HUES6 (cell line): ENCODE measurements around the gene PCDHB7.
"Not testable (repeated sequence)": the region's sequence is repeated elsewhere in the genome, so short reads cannot be mapped to it uniquely, and the experiment has no call there.

Experiments
- H3K27ac ChIP-seq: 2 replicates; pipeline ENCODE4 v1.7.0; 2013; ENCODE audit warnings: low read depth, mild to moderate bottlenecking, low read length, inconsistent platforms
- H3K27me3 ChIP-seq: 2 replicates; pipeline ENCODE4 v1.6.1; 2013; ENCODE audit warnings: low read length; ENCODE audit not compliant: control insufficient read depth, insufficient read depth
- H3K36me3 ChIP-seq: 2 replicates; pipeline ENCODE4 v1.6.1; 2013; ENCODE audit warnings: low read length; ENCODE audit not compliant: control insufficient read depth, insufficient read depth
- H3K4me1 ChIP-seq: 2 replicates; pipeline ENCODE4 v1.6.1; 2013; ENCODE audit warnings: low read length; ENCODE audit not compliant: control insufficient read depth, insufficient read depth
- H3K4me3 ChIP-seq: 2 replicates; pipeline ENCODE4 v1.5.1; 2013; ENCODE audit warnings: low read depth, low read length
- H3K9ac ChIP-seq: one replicate; pipeline ENCODE4 v1.6.1; 2013; ENCODE audit warnings: mild to moderate bottlenecking, low read length
- H3K9me3 ChIP-seq: 2 replicates; pipeline ENCODE4 v1.6.1; 2013; ENCODE audit warnings: low read depth, low read length; ENCODE audit not compliant: control insufficient read depth, insufficient read depth

The PCDHB7 gene

DNA sequence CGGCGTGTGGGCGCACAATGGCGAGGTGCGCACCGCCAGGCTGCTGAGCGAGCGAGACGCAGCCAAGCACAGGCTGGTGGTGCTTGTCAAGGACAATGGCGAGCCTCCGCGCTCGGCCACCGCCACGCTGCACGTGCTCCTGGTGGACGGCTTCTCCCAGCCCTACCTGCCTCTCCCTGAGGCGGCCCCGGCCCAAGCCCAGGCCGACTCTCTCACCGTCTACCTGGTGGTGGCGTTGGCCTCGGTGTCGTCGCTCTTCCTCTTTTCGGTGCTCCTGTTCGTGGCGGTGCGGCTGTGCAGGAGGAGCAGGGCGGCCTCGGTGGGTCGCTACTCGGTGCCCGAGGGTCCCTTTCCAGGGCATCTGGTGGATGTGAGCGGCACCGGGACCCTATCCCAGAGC lies 20.3 kb upstream of the PCDHB7 start:
- not testable (repeated sequence) for H3K4me1 ChIP-seq, H3K9me3 ChIP-seq, H3K36me3 ChIP-seq, H3K27me3 ChIP-seq, H3K27ac ChIP-seq, H3K9ac ChIP-seq, H3K4me3 ChIP-seq

DNA sequence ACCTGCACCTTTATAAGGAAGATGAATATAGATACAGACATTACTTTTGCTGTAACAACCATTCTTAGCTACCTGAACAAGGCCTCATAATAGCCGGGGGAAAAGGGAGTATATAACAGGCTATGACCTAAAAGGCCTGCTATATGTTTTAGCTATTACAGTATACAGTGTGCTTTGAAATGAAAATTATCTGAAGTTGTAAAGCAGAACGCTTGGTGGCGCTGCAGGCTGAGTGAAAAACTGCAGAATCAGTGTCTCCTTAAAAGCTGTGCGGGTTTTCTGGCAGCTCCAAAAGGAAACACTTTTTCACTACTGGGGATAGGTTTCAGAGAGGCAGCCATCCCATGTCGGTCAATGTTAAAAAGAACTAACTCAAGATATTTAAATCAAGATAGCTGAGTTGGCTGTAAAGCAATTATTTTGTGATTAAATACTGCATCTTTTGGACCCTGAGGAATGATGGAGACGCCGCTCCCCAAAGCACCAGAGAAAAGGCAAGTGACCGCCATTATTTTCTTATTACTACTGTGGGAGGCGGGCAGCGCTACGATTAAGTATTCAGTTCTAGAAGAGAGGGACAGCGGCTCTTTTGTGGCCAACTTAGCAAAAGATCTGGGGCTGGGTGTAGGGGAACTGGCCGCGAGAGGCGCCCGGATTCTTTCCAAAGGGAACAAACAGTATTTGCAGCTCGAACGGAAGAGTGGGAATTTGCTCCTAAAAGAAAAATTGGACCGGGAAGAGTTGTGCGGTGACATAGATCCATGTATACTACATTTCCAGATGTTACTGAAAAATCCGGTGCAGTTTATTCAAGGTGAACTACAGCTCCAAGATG lies 16.7 kb upstream of the PCDHB7 start:
- no peak overlapping the region for H3K9ac ChIP-seq
- H3K4me1 ChIP-seq: no peaks in the 10 kb centered on the region
- no peak overlapping the region for H3K4me3 ChIP-seq
- peaks cover 6% of the 10 kb centered on the region; the same call in 1 of the 2 replicates for H3K9me3 ChIP-seq
- H3K27ac ChIP-seq: no peak overlapping the region
- H3K36me3 ChIP-seq: no peaks in the 10 kb centered on the region
- no peaks in the 10 kb centered on the region for H3K27me3 ChIP-seq

GRCh38 chr5:141157356-141157755 lies 15.1 kb upstream of the PCDHB7 start:
- H3K4me3 ChIP-seq, H3K9me3 ChIP-seq, H3K27ac ChIP-seq, H3K27me3 ChIP-seq, H3K4me1 ChIP-seq, H3K9ac ChIP-seq, H3K36me3 ChIP-seq: not testable (repeated sequence)

GRCh38 chr5:141157901-141158300 lies 14.5 kb upstream of the PCDHB7 start:
- not testable (repeated sequence) for H3K4me1 ChIP-seq, H3K9me3 ChIP-seq, H3K9ac ChIP-seq, H3K36me3 ChIP-seq, H3K4me3 ChIP-seq, H3K27ac ChIP-seq, H3K27me3 ChIP-seq

GRCh38 chr5:141174291-141175104 lies 2.1 kb downstream of the PCDHB7 start:
- H3K36me3 ChIP-seq, H3K27me3 ChIP-seq, H3K9ac ChIP-seq, H3K4me1 ChIP-seq, H3K4me3 ChIP-seq, H3K27ac ChIP-seq: not testable (repeated sequence)
- H3K9me3 ChIP-seq: peaks cover 13% of the 10 kb centered on the region; the same call in 1 of the 2 replicates

DNA sequence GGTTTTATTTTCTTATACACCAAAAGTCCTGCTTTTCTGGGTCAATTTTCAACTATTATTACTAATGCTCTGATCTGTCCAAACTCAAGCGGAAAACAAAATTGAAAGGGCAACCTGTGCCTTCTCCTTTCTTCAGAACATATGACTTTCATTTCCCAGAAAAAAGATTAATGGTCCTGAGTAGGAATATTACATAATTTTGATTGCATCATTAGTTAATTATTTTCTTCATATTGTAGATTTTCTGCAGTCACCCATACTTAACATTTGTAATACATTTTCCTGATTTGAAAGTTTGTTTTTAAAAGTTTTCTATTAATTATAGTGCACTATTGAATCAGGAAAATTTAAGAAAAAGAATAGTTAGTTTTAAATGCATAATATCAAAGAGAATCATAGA lies 3.5 kb downstream of the PCDHB7 start:
- H3K27me3 ChIP-seq: no peaks in the 10 kb centered on the region
- no peaks in the 10 kb centered on the region for H3K36me3 ChIP-seq
- no peak overlapping the region for H3K27ac ChIP-seq
- peaks cover 14% of the 10 kb centered on the region; the same call in 1 of the 2 replicates for H3K9me3 ChIP-seq
- no peak overlapping the region for H3K9ac ChIP-seq
- no peaks in the 10 kb centered on the region for H3K4me1 ChIP-seq
- H3K4me3 ChIP-seq: no peak overlapping the region

- not testable (repeated sequence) for H3K4me1 ChIP-seq, H3K36me3 ChIP-seq, H3K27ac ChIP-seq, H3K27me3 ChIP-seq, H3K9ac ChIP-seq
- Histone ChIP-seq H3K4me3 (peak within 1 kb of the TSS; percentile 31; the same call in 1 of the 2 replicates), H3K9me3 (peaks cover 14% of the 10 kb centered on the region; the same call in 1 of the 2 replicates)
Observed at GRCh38 chr5:141177577-141178191, 5.2 kb downstream of the PCDHB7 start, which contains the start of gene PCDHB8. Gene PCDHB8 (plus strand): TSS chr5:141177790. CDS start chr5:141178035, 245 bp downstream.

DNA sequence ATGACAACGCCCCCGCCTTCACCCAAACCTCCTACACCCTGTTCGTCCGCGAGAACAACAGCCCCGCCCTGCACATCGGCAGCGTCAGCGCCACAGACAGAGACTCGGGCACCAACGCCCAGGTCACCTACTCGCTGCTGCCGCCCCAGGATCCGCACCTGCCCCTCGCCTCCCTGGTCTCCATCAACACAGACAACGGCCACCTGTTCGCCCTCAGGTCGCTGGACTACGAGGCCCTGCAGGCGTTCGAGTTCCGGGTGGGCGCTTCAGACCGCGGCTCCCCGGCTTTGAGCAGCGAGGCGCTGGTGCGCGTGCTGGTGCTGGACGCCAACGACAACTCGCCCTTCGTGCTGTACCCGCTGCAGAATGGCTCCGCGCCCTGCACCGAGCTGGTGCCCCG lies 6.9 kb downstream of the PCDHB7 start:
- not testable (repeated sequence) for H3K27me3 ChIP-seq, H3K4me3 ChIP-seq, H3K36me3 ChIP-seq, H3K9ac ChIP-seq, H3K4me1 ChIP-seq, H3K9me3 ChIP-seq, H3K27ac ChIP-seq

DNA sequence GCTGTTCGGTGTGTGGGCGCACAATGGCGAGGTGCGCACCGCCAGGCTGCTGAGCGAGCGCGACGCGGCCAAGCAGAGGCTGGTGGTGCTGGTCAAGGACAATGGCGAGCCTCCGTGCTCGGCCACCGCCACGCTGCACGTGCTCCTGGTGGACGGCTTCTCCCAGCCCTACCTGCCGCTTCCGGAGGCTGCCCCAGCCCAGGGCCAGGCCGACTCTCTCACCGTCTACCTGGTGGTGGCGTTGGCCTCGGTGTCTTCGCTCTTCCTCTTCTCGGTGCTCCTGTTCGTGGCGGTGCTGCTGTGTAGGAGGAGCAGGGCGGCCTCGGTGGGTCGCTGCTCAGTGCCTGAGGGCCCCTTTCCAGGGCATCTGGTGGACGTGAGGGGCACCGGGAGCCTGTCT lies 7.4 kb downstream of the PCDHB7 start:
- H3K4me3 ChIP-seq, H3K27ac ChIP-seq, H3K9ac ChIP-seq, H3K27me3 ChIP-seq, H3K36me3 ChIP-seq, H3K4me1 ChIP-seq, H3K9me3 ChIP-seq: not testable (repeated sequence)

DNA sequence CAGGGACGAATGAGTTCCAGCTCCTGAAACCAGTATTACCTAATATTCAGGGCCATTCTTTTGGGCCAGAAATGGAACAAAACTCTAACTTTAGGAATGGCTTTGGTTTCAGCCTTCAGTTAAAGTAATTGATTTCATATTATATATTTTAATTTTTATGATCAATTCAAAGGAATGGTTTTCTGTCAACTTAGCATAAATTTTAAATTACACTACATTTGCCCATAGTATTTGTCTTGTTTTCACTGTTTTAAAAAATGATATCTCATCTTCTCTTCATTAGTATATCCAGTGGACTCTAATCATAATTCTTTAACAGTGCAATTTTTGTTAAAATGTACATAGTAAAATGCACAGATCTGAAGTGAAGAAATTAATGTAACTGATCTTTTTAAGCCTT lies 7.9 kb downstream of the PCDHB7 start:
- Histone ChIP-seq H3K9ac (no peak overlapping the region), H3K4me3 (no peak overlapping the region), H3K4me1 (no peaks in the 10 kb centered on the region), H3K27ac (no peak overlapping the region), H3K27me3 (no peaks in the 10 kb centered on the region), H3K9me3 (peaks cover 9% of the 10 kb centered on the region; the same call in 1 of the 2 replicates), H3K36me3 (no peaks in the 10 kb centered on the region)

- H3K4me1 ChIP-seq: no peaks in the 10 kb centered on the region
- H3K27me3 ChIP-seq: no peaks in the 10 kb centered on the region
- no peak within 1 kb of the TSS for H3K9ac ChIP-seq
- 0 out of 2 replicates have a peak within 1 kb of the TSS, but pooled peaks have one; percentile 8 for H3K4me3 ChIP-seq
- H3K27ac ChIP-seq: no peak within 1 kb of the TSS
- H3K36me3 ChIP-seq: no peaks in the 10 kb centered on the region
- H3K9me3 ChIP-seq: peaks cover 9% of the 10 kb centered on the region; the same call in 1 of the 2 replicates
Observed at GRCh38 chr5:141182248-141182647, 9.8 kb downstream of the PCDHB7 start, which contains the start of gene PCDHB16. Gene PCDHB16 (plus strand): TSS chr5:141182387. CDS start chr5:141182560, 173 bp downstream.
